BLaER1 (cell line): ENCODE results near the gene CD300H.
A peak's percentile ranks its signal among the peaks of the same experiment; 100 is the strongest.

ENCODE experiments used
- H3K27ac ChIP-seq: shearing (Covaris generic); formaldehyde crosslinking; 2 replicates; pipeline ENCODE4 v1.8.1; 2022
- H3K27me3 ChIP-seq: shearing (Covaris generic); formaldehyde crosslinking; 2 replicates; pipeline ENCODE4 v1.8.1; 2022
- H3K36me3 ChIP-seq: shearing (Covaris generic); formaldehyde crosslinking; 2 replicates; pipeline ENCODE4 v1.8.1; 2022
- H3K4me1 ChIP-seq: shearing (Covaris generic); formaldehyde crosslinking; 2 replicates; pipeline ENCODE4 v1.8.1; 2022
- H3K4me2 ChIP-seq: shearing (Covaris generic); formaldehyde crosslinking; 2 replicates; pipeline ENCODE4 v1.8.1; 2022
- H3K4me3 ChIP-seq: shearing (Covaris generic); formaldehyde crosslinking; 2 replicates; pipeline ENCODE4 v1.8.1; 2022
- H3K9ac ChIP-seq: shearing (Covaris generic); formaldehyde crosslinking; 2 replicates; pipeline ENCODE4 v1.8.1; 2022
- H3K9me3 ChIP-seq: shearing (Covaris generic); formaldehyde crosslinking; 2 replicates; pipeline ENCODE4 v1.8.1; 2022
- H4K20me1 ChIP-seq: shearing (Covaris generic); formaldehyde crosslinking; 2 replicates; pipeline ENCODE4 v1.8.1; 2022
- Cebpa-rat ChIP-seq: shearing (Covaris generic); IDR thresholded peaks from 2 replicates; pipeline ENCODE4 v1.8.1; 2022

The CD300H gene

DNA sequence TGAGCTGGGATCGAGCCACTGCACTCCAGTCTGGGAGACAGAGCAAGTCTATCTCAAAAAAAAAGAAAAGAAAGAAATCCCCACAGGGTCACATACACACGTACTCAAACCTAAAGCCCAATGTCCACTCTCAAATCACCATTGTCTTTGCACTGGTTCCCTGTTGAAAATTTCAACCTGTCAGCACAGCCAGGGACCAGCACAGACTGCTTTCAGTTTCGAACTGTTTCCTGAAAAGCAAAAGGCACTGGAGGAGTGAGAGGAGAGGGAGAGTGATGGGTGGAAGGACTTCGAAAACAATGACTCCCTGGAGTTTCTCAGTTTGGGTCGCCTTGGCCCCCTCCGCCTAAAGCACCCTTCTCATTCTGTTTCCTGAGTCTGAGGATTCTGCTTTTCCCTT is 12.4 kb downstream of the CD300H start:
- H3K9ac ChIP-seq: no peak overlapping the region
- H3K27me3 ChIP-seq: no peaks in the 10 kb centered on the region
- no peaks in the 10 kb centered on the region for H3K36me3 ChIP-seq
- no peaks in the 10 kb centered on the region for H3K9me3 ChIP-seq
- H3K4me1 ChIP-seq: no peaks in the 10 kb centered on the region
- no peaks in the 10 kb centered on the region for H4K20me1 ChIP-seq
- H3K4me2 ChIP-seq: no peak overlapping the region
- no peak overlapping the region for H3K27ac ChIP-seq
- TF ChIP-seq Cebpa-rat: no peak
- no peak overlapping the region for H3K4me3 ChIP-seq

DNA sequence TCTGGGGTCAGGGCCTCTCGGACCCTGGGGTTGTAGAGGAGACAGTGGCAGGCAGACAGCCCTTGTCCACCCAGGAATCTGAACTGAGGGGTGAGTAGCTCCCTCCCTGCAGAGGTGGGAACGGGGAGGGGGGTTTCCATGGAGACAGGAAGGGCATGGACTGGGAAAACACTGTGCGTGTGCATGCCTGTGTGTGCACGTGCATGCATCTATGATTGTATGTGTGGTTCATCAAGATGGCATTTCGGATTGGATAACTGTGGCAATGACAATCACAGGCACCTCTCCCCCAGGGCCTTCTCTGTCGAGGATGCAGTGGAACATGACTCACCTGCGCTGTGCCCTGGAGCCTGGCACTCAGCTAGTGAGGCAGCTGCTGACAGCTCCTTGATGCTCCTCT is 15.3 kb downstream of the CD300H start:
- no peak for TF ChIP-seq Cebpa-rat
- Histone ChIP-seq H3K9ac (no peak overlapping the region), H4K20me1 (no peaks in the 10 kb centered on the region), H3K36me3 (no peaks in the 10 kb centered on the region), H3K4me1 (peaks cover 25% of the 10 kb centered on the region), H3K4me3 (no peak overlapping the region), H3K4me2 (no peak overlapping the region), H3K27ac (no peak overlapping the region), H3K27me3 (no peaks in the 10 kb centered on the region), H3K9me3 (no peaks in the 10 kb centered on the region)

DNA sequence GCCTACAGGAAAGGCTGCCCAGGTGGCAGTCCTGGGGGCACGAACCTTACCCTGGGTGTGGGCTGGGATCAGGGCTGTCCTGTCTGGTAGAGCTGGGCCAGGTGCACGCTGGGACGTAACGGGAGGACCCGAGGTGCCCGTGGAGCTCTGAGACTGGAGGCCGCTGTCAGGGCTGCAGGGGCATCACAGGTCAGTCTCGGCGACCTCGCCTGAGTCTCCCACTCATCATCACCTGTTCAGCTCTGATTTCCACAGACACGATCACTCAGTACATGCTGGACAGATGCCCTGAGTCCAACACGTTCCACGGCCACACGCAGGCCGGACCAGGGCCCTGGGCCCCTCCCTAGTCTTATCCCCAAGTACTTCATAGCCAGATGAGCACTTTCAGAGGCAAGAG is 16.7 kb downstream of the CD300H start:
- no peaks in the 10 kb centered on the region for H4K20me1 ChIP-seq
- H3K27ac ChIP-seq: no peak overlapping the region
- no peak for TF ChIP-seq Cebpa-rat
- H3K4me3 ChIP-seq: no peak overlapping the region
- H3K4me1 ChIP-seq: peaks cover 39% of the 10 kb centered on the region
- no peaks in the 10 kb centered on the region for H3K9me3 ChIP-seq
- H3K27me3 ChIP-seq: no peaks in the 10 kb centered on the region
- no peaks in the 10 kb centered on the region for H3K36me3 ChIP-seq
- no peak overlapping the region for H3K4me2 ChIP-seq
- H3K9ac ChIP-seq: no peak overlapping the region

DNA sequence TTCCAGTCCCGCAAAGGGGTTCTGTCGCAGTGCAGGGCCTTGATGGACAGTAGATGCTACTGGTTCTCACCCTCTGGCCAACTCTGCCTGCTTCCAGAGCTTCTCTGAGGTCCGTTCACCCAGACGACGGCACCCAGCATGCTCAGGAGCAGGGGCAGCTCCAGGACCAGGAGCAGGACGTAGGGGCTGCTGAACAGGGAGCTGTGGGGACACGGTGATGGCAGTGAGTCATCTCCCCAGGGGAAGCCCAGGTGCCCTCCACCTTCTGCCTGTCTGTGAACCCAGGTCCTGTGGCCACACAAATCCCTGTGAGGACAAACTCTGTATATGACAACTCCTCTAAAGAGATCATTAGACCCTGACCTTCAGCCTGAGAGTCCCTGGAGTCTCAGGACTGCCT is 18.0 kb downstream of the CD300H start:
- Histone ChIP-seq H3K27me3 (no peaks in the 10 kb centered on the region), H3K9ac (no peak overlapping the region), H3K4me2 (no peak overlapping the region), H3K4me3 (no peak overlapping the region), H3K9me3 (no peaks in the 10 kb centered on the region), H3K27ac (no peak overlapping the region), H3K4me1 (peaks cover 49% of the 10 kb centered on the region), H4K20me1 (no peaks in the 10 kb centered on the region), H3K36me3 (no peaks in the 10 kb centered on the region)
- no peak for TF ChIP-seq Cebpa-rat

DNA sequence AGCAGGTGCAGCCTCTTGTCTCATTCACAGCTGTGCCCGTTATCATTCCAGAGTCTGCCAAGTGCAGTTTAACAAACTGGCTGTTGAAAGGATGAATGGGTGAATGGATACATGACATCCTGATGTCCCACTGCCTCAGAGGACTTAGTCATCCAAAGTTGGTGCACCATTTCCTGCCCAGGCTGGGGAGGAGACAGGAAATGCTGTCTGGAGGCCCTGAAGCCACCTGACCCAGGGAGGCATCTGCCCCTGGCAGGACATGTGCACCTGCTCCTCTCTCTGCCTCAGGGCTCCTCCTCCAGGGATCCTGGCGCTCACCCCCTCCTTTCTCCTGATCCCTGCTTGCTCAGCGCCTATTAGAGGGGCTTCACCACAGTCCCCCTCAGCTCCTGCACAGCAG is 19.6 kb downstream of the CD300H start:
- H3K4me2 ChIP-seq: peak overlapping the region; percentile 73

DNA sequence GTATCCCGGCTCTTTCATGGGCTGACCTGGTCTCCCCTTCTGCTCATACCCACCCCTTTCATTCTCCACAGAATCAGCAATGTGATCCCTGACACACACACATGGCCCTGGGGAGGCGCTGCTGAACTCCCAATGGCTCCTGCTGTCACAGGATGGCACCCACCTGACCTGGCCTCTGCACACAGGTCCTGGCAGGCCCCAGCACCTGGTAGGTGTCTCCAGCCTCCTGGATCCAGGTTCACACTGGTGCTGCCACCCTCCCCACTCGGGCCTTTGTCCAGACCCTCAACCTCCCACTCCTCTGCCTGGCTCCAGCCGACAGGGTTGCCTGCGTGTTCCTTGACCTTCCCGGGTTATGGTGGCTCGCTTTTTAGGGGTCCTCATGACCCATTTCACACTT is 20.0 kb downstream of the CD300H start:
- Histone ChIP-seq H3K4me3 (no peak overlapping the region), H4K20me1 (no peaks in the 10 kb centered on the region), H3K27me3 (no peaks in the 10 kb centered on the region), H3K4me1 (peaks cover 49% of the 10 kb centered on the region), H3K36me3 (no peaks in the 10 kb centered on the region), H3K9me3 (no peaks in the 10 kb centered on the region), H3K27ac (peak overlapping the region; percentile 59), H3K4me2 (peak overlapping the region; percentile 73), H3K9ac (no peak overlapping the region)
- no peak for TF ChIP-seq Cebpa-rat

More for the DNA sequence above, 19.6 kb downstream of the CD300H start:
- no peak overlapping the region for H3K4me3 ChIP-seq
- H3K9me3 ChIP-seq: no peaks in the 10 kb centered on the region
- no peak for TF ChIP-seq Cebpa-rat
- H3K4me1 ChIP-seq: peaks cover 49% of the 10 kb centered on the region
- H4K20me1 ChIP-seq: no peaks in the 10 kb centered on the region
- H3K27ac ChIP-seq: peak overlapping the region; percentile 59; the same call in 1 of the 2 replicates
- no peak overlapping the region for H3K9ac ChIP-seq
- no peaks in the 10 kb centered on the region for H3K36me3 ChIP-seq
- no peaks in the 10 kb centered on the region for H3K27me3 ChIP-seq

DNA sequence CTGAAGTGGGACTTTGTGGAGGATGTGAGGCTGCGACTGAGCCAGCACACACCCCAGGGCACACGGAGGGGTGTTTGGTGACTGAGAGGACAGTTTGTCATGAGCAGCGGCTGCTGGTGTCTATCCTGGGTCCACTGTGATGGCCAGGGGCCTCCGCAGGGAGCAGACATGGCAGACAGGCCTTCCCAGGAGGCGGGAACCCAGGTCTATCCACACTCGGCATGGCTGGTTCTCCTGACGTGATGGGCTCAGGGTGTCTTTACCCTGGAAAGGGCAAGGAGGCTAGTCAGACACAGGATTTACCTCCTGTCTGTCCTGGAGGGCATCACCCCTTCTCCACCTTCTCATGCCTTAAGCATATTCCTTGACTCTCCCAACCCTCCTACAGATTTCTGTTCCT is 20.7 kb downstream of the CD300H start:
- no peak overlapping the region for H3K9ac ChIP-seq
- no peaks in the 10 kb centered on the region for H3K36me3 ChIP-seq
- H4K20me1 ChIP-seq: no peaks in the 10 kb centered on the region
- H3K4me2 ChIP-seq: peak overlapping the region; percentile 73
- peaks cover 49% of the 10 kb centered on the region for H3K4me1 ChIP-seq
- no peak for TF ChIP-seq Cebpa-rat
- no peaks in the 10 kb centered on the region for H3K27me3 ChIP-seq
- peak overlapping the region; percentile 59 for H3K27ac ChIP-seq
- no peak overlapping the region for H3K4me3 ChIP-seq
- no peaks in the 10 kb centered on the region for H3K9me3 ChIP-seq

DNA sequence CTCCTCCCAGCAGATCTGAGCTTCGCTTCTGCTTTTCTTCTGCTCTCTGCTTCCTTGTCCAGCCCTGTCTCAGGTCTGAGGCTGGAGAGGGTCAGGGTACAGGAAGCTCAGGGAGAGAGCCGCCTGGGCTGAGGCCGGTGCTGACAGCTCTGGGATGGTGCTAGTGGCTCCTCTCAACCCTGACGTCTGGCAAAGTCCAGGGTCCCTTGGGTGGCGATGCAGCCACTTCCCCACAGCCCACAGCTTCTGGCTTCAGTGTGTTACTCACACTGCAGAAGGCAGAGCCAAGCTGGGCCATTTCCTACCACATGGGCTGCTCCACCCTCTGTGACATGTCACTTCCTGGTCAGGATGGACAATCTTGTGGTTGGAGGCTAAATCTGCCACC is 21.5 kb downstream of the CD300H start, which contains the start of gene CD300C:
CD300C (minus strand) TSS at position 273 of the 388 bp plus-strand sequence. CDS start 333 bp downstream, outside the sequence.
- Histone ChIP-seq H3K4me2 (peak within 1 kb of the TSS; percentile 73), H3K4me1 (peaks cover 49% of the 10 kb centered on the region), H3K9me3 (no peaks in the 10 kb centered on the region), H3K4me3 (no peak within 1 kb of the TSS), H3K9ac (0 out of 2 replicates have a peak within 1 kb of the TSS, but pooled peaks have one; percentile 35), H4K20me1 (no peaks in the 10 kb centered on the region), H3K27me3 (no peaks in the 10 kb centered on the region), H3K27ac (peak within 1 kb of the TSS; percentile 59), H3K36me3 (no peaks in the 10 kb centered on the region)
- no peak for TF ChIP-seq Cebpa-rat

DNA sequence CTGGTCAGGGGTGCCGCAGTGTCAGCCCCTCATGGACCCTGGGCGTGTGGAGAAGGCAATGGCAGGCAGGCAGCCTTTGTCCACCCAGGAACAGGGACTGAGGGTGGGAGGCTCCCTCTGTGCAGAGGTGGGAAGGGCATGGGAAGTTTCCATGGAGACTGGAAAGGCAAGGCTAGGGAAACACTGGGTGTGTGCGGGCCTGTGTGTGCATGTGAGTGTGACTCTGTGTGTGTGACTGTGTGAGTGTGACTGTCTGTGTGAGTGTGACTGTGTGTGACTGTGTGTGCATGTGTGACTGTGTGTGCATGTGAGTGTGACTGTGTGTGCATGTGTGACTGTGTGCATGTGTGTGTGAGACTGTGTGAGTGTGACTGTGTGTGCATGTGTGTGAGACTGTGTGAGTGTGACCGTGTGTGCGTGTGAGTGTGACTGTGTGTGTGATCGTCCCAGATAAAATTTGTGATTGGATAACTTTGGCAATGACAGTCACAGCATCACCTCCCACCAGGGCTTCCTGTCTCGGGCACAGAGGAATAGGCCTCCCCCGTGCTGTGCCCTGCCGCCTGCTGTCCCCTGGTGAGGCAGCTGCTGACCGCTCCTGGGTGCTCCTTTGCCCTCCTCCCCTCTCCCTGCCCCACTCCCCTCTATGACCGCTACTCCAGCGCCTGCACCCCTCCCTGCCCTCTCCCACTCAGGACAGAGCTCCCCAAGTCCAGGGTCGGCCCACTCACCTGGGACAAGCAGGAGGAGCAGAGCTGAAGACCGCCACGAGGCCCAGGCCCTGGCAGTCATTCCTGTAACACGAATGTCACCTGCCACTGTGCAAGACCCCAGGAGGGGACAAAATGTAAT is 22.1 kb downstream of the CD300H start:
- H3K9me3 ChIP-seq: no peaks in the 10 kb centered on the region
- peaks cover 49% of the 10 kb centered on the region for H3K4me1 ChIP-seq
- H3K4me3 ChIP-seq: no peak overlapping the region
- H4K20me1 ChIP-seq: no peaks in the 10 kb centered on the region
- no peak for TF ChIP-seq Cebpa-rat
- no peaks in the 10 kb centered on the region for H3K36me3 ChIP-seq
- H3K27ac ChIP-seq: peak overlapping the region; percentile 59
- H3K27me3 ChIP-seq: no peaks in the 10 kb centered on the region
- H3K9ac ChIP-seq: no peak overlapping the region
- peak overlapping the region; percentile 73 for H3K4me2 ChIP-seq

DNA sequence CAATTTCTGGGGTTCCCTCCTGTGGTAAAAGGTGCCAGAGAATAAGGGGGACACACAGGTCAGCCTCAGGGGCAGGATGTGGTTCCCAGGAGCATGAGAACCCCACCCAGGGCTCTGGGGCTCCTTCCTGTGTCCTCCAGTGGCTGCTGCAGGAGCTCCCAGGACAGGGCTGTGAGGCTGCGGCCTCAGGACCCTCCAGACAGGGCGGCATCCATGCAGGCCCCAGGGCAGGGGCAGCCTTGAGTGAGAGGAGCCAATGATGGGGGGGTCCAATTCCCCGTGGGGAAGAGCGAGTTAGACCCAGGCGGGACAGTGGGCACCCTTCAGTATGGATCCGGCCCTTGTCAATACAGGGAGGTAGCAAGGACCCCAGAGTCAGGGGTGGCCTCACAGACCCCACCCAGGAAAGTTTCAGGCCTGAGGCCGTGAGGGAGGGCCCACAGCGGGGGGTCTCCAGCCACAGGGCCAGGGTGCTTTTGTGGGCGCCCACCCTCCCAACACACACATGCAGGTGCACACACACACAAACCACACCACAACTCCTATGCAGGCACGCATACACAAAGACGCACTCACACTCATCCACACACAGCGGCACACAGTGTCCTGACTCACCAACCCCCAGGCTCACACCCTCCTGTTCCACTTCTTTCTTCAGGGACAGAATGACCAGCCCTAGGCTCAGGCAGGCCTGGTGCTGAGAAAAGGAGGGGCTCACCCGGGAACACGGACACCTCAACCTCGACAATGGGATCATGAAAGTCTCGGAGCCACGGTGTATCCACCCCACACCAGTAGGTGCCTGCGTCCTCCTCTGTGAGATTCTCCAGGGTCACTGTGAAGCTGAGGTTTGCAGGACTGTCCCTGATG is 23.2 kb downstream of the CD300H start:
- H3K27ac ChIP-seq: no peak overlapping the region
- no peak overlapping the region for H3K4me3 ChIP-seq
- H3K4me1 ChIP-seq: peaks cover 46% of the 10 kb centered on the region

More for the DNA sequence above, 23.2 kb downstream of the CD300H start:
- no peaks in the 10 kb centered on the region for H3K27me3 ChIP-seq
- no peak for TF ChIP-seq Cebpa-rat
- H3K4me2 ChIP-seq: no peak overlapping the region
- no peaks in the 10 kb centered on the region for H3K36me3 ChIP-seq
- no peak overlapping the region for H3K9ac ChIP-seq
- H3K9me3 ChIP-seq: no peaks in the 10 kb centered on the region
- no peaks in the 10 kb centered on the region for H4K20me1 ChIP-seq
